T-helper 17 cell (primary cell): ENCODE results near the gene RHBDL3. TPM values are rescaled to one million over a fixed set of nuclear protein-coding genes. Genes with fewer than 3 reads are reported as not detected.
A peak's percentile ranks its signal among the peaks of the same experiment; 100 is the strongest.
"Not testable (repeated sequence)": the region's sequence is repeated elsewhere in the genome, so short reads cannot be mapped to it uniquely, and the experiment has no call there.

Experiments
- ATAC-seq: fragments of 150-1000 bp; cut with Tn5 transposase; 2 replicates; pipeline ENCODE4 v1.10.0; 2021; ENCODE audit warnings: mild to moderate bottlenecking, moderate library complexity
- DNase-seq, 3 donors: peaks; one replicate each; pipeline versions ENCODE4 v3.0.0 to v3.0.0-alpha.2; 2020 to 2021
- H3K9me3 ChIP-seq: one replicate; pipeline ENCODE4 v1.7.0; 2013; ENCODE audit warnings: low read length, mild to moderate bottlenecking; ENCODE audit not compliant: control insufficient read depth, poor library complexity, severe bottlenecking
- H3K27ac Mint-ChIP-seq: one replicate; pipeline ENCODE4 v1.8.0; 2022; ENCODE audit warnings: mild to moderate bottlenecking, moderate library complexity, mixed read lengths
- H3K27me3 Mint-ChIP-seq: one replicate; pipeline ENCODE4 v1.8.0; 2022; ENCODE audit warnings: mixed read lengths
- H3K36me3 Mint-ChIP-seq: one replicate; pipeline ENCODE4 v1.8.0; 2022; ENCODE audit warnings: low read depth, mixed read lengths
- H3K4me1 Mint-ChIP-seq: one replicate; pipeline ENCODE4 v1.8.0; 2022; ENCODE audit warnings: mild to moderate bottlenecking, mixed read lengths
- H3K4me3 Mint-ChIP-seq: one replicate; pipeline ENCODE4 v1.8.0; 2022; ENCODE audit warnings: mild to moderate bottlenecking, moderate library complexity, mixed read lengths
- total RNA-seq, 4 donors: library from RNA in 2 of 4; stranded (reverse) in 2 of 4; gene quantifications; one replicate each; pipeline ENCODE4 v1.2.3 and lab custom pipeline; 2022 to 2026

RHBDL3 gene
- total RNA-seq, 2 donors from 2014 or later, result 0.10 to 0.15 TPM

DNA sequence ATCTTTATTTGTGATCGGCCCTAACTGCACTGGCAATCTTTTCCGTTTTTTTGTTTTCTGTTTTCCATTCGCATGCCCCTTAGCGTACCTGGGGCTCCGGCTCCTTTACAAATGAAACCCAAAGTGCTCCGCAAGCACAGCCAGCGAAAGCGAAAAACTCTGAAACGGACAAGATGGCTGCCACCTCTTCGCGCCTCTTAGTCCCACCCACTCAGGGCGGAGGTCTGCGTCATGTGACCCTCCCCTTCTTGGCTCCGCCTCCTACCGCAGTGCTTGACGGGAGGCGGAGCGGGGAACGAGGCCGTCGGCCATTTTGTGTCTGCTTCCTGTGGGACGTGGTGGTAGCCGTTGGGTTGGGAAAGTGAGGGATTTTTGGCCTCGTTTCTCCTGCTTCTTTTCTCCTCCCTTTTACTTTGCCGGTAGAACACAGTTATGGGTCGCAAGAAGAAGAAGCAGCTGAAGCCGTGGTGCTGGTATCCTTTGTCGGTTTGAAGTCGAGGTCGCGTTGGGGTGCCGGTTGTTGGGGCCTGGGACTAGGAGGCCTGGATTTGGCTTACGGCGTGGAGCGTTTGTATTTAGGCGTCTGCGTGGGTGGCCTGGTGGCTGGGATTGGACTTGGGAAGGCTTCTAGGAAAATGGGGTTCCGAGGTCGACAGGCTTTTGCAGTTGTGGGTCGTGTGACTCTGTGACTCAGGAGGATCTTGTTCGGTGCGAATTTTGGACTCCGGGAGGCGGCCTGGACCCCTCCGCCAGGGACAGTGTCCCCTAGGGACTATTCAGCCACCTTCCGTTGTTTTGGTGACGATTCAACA, 84.4 kb downstream of the RHBDL3 start, which contains the start of gene ZNF207:
ZNF207 (plus strand) TSS at position 304 of the 812 bp plus-strand sequence; CDS start at position 433, 129 bp downstream.
- DNase-seq (peak; percentile 86 to 92 (median 91)), ATAC-seq (peak; percentile 98)
- peak within 1 kb of the TSS; percentile 99 for H3K4me3 Mint-ChIP-seq
- peak within 1 kb of the TSS; percentile 100 for H3K27ac Mint-ChIP-seq
- peaks cover 12% of the 10 kb centered on the region for H3K36me3 Mint-ChIP-seq
- no peaks in the 10 kb centered on the region for H3K27me3 Mint-ChIP-seq
- H3K4me1 Mint-ChIP-seq, result peaks cover 27% of the 10 kb centered on the region
- H3K9me3 ChIP-seq, result no peaks in the 10 kb centered on the region

- H3K27ac Mint-ChIP-seq, result peak overlapping the region; percentile 100
- H3K27me3 Mint-ChIP-seq, result no peaks in the 10 kb centered on the region
Measured at GRCh38 chr17:32350666-32351418, 85.2 kb downstream of the RHBDL3 start.

DNA sequence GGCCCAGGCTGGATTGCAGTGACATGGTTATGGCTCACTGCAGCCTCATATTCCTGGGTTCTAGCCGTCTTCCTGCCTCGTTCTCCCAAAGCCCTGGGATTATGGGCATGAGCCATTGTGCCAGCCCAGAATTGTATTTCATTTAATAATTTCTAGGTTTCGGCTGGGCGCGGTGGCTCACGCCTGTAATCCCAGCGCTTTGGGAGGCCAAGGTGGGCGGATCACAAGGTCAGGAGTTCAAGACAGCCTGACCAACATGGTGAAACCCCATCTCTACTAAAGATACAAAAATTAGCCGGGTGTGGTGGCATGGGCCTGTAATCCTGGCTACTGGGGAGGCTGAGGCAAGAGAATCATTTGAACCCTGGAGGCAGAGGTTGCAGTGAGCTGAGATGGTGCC, 87.1 kb downstream of the RHBDL3 start:
- not testable (repeated sequence) for DNase-seq, H3K27me3 Mint-ChIP-seq, ATAC-seq, H3K9me3 ChIP-seq
- peaks cover 43% of the 10 kb centered on the region for H3K4me1 Mint-ChIP-seq
- H3K4me3 Mint-ChIP-seq, result peak overlapping the region; percentile 99
- H3K36me3 Mint-ChIP-seq, result peaks cover 19% of the 10 kb centered on the region
- H3K27ac Mint-ChIP-seq, result peak overlapping the region; percentile 51

More at GRCh38 chr17:32350666-32351418, 85.2 kb downstream of the RHBDL3 start:
- Mint-ChIP-seq H3K36me3 (peaks cover 18% of the 10 kb centered on the region), H3K4me1 (peaks cover 35% of the 10 kb centered on the region), H3K4me3 (peak overlapping the region; percentile 99)
- peak in 2 of 3 donors; percentile 24 to 34 for DNase-seq
- no peaks in the 10 kb centered on the region for H3K9me3 ChIP-seq
- peak; percentile 37 for ATAC-seq

- DNase-seq (no peak), ATAC-seq (no peak)
- Mint-ChIP-seq H3K36me3 (peaks cover 9% of the 10 kb centered on the region), H3K27ac (peak overlapping the region; percentile 91), H3K4me1 (peaks cover 32% of the 10 kb centered on the region), H3K27me3 (no peaks in the 10 kb centered on the region), H3K4me3 (peak overlapping the region; percentile 85)
- H3K9me3 ChIP-seq, result no peaks in the 10 kb centered on the region
Measured at GRCh38 chr17:32355649-32356377, 90.2 kb downstream of the RHBDL3 start.

- peaks cover 9% of the 10 kb centered on the region for H3K36me3 Mint-ChIP-seq
- ATAC-seq, result no peak
Measured at GRCh38 chr17:32356378-32356743, 90.7 kb downstream of the RHBDL3 start.

GRCh38 chr17:32356750-32357149, 91.1 kb downstream of the RHBDL3 start:
- DNase-seq (no peak), ATAC-seq (no peak)
- Mint-ChIP-seq H3K27ac (peak overlapping the region; percentile 91), H3K36me3 (peaks cover 9% of the 10 kb centered on the region), H3K4me3 (peak overlapping the region; percentile 64), H3K27me3 (no peaks in the 10 kb centered on the region), H3K4me1 (peaks cover 30% of the 10 kb centered on the region)
- H3K9me3 ChIP-seq, result no peaks in the 10 kb centered on the region

More at GRCh38 chr17:32356378-32356743, 90.7 kb downstream of the RHBDL3 start:
- H3K9me3 ChIP-seq, result no peaks in the 10 kb centered on the region
- H3K27me3 Mint-ChIP-seq, result no peaks in the 10 kb centered on the region
- H3K27ac Mint-ChIP-seq, result peak overlapping the region; percentile 91
- no peak for DNase-seq
- peak overlapping the region; percentile 64 for H3K4me3 Mint-ChIP-seq
- H3K4me1 Mint-ChIP-seq, result peaks cover 33% of the 10 kb centered on the region

DNA sequence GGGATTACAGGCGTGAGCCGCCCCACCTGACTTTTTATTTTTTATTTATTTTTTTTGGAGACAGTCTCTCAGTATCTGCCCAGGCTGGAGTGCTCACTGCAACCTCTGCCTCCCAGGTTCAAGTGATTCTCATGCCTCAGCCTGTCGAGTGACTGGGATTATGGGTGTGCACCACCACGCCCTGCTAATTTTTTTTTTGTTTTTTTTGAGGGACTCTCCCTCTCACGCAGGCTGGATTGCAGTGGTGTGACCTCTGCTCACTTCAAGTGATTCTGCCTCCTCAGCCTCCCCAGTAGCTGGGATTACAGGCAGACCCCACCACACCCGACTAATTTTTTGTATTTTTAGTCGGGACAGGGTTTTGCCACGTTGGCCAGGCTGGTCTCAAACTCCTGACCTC, 92.0 kb downstream of the RHBDL3 start:
- no peaks in the 10 kb centered on the region for H3K9me3 ChIP-seq
- peaks cover 9% of the 10 kb centered on the region for H3K36me3 Mint-ChIP-seq
- no peak overlapping the region for H3K4me3 Mint-ChIP-seq
- H3K4me1 Mint-ChIP-seq, result peaks cover 30% of the 10 kb centered on the region
- H3K27me3 Mint-ChIP-seq, result no peaks in the 10 kb centered on the region
- peak overlapping the region; percentile 67 for H3K27ac Mint-ChIP-seq
- no peak for DNase-seq
- ATAC-seq, result no peak

- no peaks in the 10 kb centered on the region for H3K27me3 Mint-ChIP-seq
- no peaks in the 10 kb centered on the region for H3K36me3 Mint-ChIP-seq
- ATAC-seq (no peak), DNase-seq (no peak)
- peaks cover 12% of the 10 kb centered on the region for H3K4me1 Mint-ChIP-seq
- no peak overlapping the region for H3K4me3 Mint-ChIP-seq
- no peaks in the 10 kb centered on the region for H3K9me3 ChIP-seq
- no peak overlapping the region for H3K27ac Mint-ChIP-seq
Measured at GRCh38 chr17:32361270-32361669, 95.6 kb downstream of the RHBDL3 start.

- ATAC-seq, result no peak
- H3K4me1 Mint-ChIP-seq, result peaks cover 10% of the 10 kb centered on the region
- no peak for DNase-seq
- no peaks in the 10 kb centered on the region for H3K27me3 Mint-ChIP-seq
- peaks cover 3% of the 10 kb centered on the region for H3K36me3 Mint-ChIP-seq
- H3K27ac Mint-ChIP-seq, result no peak overlapping the region
- no peaks in the 10 kb centered on the region for H3K9me3 ChIP-seq
- H3K4me3 Mint-ChIP-seq, result no peak overlapping the region
Measured at GRCh38 chr17:32370426-32370825, 104.8 kb downstream of the RHBDL3 start.

Other genes with a start within 250 kb of the RHBDL3 start
- gene RHOT1, start 123.3 kb upstream of the RHBDL3 start, total RNA-seq, result 10 to 100 TPM; 18.9 to 19.5 TPM
- 10 to 100 TPM; 11.6 to 11.8 TPM for gene C17orf75, start 76.3 kb downstream of the RHBDL3 start, total RNA-seq
- gene ZNF207, start 84.3 kb downstream of the RHBDL3 start, total RNA-seq, result 100 to 1,000 TPM; 259 to 269 TPM
- 10 to 100 TPM; 66.1 to 81.7 TPM for gene PSMD11, start 178.7 kb downstream of the RHBDL3 start, total RNA-seq
- 1 to 10 TPM; 8.0 to 8.2 TPM for gene CDK5R1, start 221.2 kb downstream of the RHBDL3 start, total RNA-seq